Mammary epithelial cell (primary cell): Measurements from ENCODE around the gene PSMG1.

ENCODE experiments used
- EZH2 ChIP-seq: IDR thresholded peaks from 2 replicates; pipeline ENCODE4 v1.6.1; 2012; ENCODE audit warnings: low read length, inconsistent platforms, borderline replicate concordance
- TF ChIP-seq, protein P1 (sequence below), 2 donors: IDR thresholded peaks in 1 of 2; conservative IDR thresholded peaks in 1 of 2; 2 replicates each; pipeline ENCODE4 v1.5.1; 2011 to 2012; ENCODE audit warnings: inconsistent platforms in 2 of 2, low read length in 2 of 2, mild to moderate bottlenecking in 2 of 2, control low read depth in 1 of 2, low read depth in 1 of 2; ENCODE audit not compliant: insufficient read depth in 1 of 2; ENCODE audit errors: extremely low read depth in 1 of 2

DNA sequence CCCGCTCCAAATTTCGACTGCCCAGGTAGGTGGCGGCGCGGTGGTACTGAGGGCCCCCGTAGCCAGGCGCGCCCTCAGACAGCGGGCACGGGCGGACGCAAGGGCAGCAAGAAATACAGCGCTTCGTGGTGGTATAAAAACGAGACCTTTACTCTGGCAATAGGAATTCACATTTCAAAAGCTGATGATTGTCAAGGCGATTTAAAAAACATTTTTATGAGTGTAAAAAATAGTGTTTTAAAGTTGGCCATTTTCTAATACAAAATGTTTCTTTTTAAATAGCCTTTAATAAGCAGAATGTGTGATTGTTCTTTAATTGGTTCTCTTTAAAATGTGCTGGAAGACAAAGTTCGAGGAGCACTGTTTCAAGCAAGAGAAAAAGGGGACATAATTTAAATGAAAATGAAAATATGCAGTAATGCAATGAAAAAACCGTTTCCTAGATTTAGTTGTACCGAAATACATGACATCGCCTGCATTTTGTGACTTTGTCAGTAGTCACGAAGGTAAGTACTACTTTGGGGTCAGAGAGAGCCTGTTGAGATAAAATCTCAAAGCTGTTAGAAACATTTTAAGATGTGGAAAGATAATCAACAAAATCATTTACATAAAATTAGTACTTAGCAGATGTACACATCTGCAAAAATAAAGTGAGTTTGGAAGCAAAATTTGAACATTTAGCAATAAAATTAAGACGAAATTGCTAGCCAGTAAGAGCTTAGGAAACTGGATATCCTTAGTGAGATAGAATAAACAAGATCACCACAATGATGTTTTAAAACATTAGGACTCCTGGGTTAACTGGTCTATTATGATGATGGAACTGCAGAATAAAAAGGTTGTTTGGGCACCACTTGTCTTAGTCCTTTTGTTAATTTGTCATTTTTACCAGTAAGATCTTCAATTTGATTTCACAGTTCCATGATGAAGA is 1.1 kb upstream of the PSMG1 start:
- TF ChIP-seq, protein P1, sequence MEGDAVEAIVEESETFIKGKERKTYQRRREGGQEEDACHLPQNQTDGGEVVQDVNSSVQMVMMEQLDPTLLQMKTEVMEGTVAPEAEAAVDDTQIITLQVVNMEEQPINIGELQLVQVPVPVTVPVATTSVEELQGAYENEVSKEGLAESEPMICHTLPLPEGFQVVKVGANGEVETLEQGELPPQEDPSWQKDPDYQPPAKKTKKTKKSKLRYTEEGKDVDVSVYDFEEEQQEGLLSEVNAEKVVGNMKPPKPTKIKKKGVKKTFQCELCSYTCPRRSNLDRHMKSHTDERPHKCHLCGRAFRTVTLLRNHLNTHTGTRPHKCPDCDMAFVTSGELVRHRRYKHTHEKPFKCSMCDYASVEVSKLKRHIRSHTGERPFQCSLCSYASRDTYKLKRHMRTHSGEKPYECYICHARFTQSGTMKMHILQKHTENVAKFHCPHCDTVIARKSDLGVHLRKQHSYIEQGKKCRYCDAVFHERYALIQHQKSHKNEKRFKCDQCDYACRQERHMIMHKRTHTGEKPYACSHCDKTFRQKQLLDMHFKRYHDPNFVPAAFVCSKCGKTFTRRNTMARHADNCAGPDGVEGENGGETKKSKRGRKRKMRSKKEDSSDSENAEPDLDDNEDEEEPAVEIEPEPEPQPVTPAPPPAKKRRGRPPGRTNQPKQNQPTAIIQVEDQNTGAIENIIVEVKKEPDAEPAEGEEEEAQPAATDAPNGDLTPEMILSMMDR (conservative IDR thresholded peaks at IDR 0.05 in 1 of 2, IDR thresholded peaks at IDR 0.05 in 1 of 2; ENCODE audit: extremely low read depth in 1 of 2, insufficient read depth in 1 of 2, low read depth in 1 of 2, low read length in 2 of 2): no peak
- TF ChIP-seq EZH2: no peak
